C4-2B (cell line): ENCODE results near the gene ADAM33.

ENCODE experiments used
- CTCF ChIP-seq: fragments of 450-650 bp; conservative IDR thresholded peaks from 2 replicates; pipeline ENCODE4 v1.5.1; 2017; ENCODE audit warnings: mild to moderate bottlenecking
- ZFX ChIP-seq: fragments of 450-650 bp; IDR thresholded peaks from 2 replicates; pipeline ENCODE4 v1.6.1; 2017

- TF ChIP-seq CTCF (no peak), ZFX (no peak)
These were observed 47.6 kb upstream of the ADAM33 start for GRCh38 chr20:3729378-3729777.
